ENCODE data around the gene CELF3.
"Not testable (repeated sequence)": the region's sequence is repeated elsewhere in the genome, so short reads cannot be mapped to it uniquely, and the experiment has no call there.

The CELF3 gene

GRCh38 chr1:151693057-151693651 lies 23.4 kb downstream of the CELF3 start:
- DNase-seq, result no peak

GRCh38 chr1:151692226-151692625 lies 24.4 kb downstream of the CELF3 start:
- DNase-seq, result no peak

- no peak for DNase-seq
Measured at GRCh38 chr1:151689494-151689893, 27.1 kb downstream of the CELF3 start.

- DNase-seq, result no peak
Measured at GRCh38 chr1:151686561-151686960, 30.0 kb downstream of the CELF3 start.

- DNase-seq, result no peak
Measured at GRCh38 chr1:151684128-151684527, 32.5 kb downstream of the CELF3 start.

GRCh38 chr1:151682901-151683300 lies 33.7 kb downstream of the CELF3 start:
- DNase-seq, result not testable (repeated sequence)

GRCh38 chr1:151681923-151682322 lies 34.7 kb downstream of the CELF3 start:
- no peak for DNase-seq

GRCh38 chr1:151680826-151681225 lies 35.8 kb downstream of the CELF3 start:
- DNase-seq, result no peak

- no peak for DNase-seq
Measured at GRCh38 chr1:151680391-151680790, 36.2 kb downstream of the CELF3 start.

GRCh38 chr1:151673407-151673806 lies 43.2 kb downstream of the CELF3 start:
- DNase-seq, result no peak

GRCh38 chr1:151670036-151670675 lies 46.4 kb downstream of the CELF3 start:
- DNase-seq, result not testable (repeated sequence)

GRCh38 chr1:151668090-151668489 lies 48.5 kb downstream of the CELF3 start:
- DNase-seq, result no peak

GRCh38 chr1:151661751-151662150 lies 54.9 kb downstream of the CELF3 start:
- DNase-seq, result no peak

GRCh38 chr1:151655371-151655770 lies 61.2 kb downstream of the CELF3 start:
- no peak for DNase-seq

GRCh38 chr1:151653397-151653796 lies 63.2 kb downstream of the CELF3 start:
- DNase-seq, result no peak

All from stimulated activated CD4-positive, alpha-beta T cell treated with anti-CD3 and anti-CD28 coated beads, Interleukin-12 subunit alpha, Interleukin-12 subunit beta, amount 100 ng/mL, for 4 hours (primary cell).